ENCODE measurements around the gene SLC29A1. TPM values are rescaled to one million over a fixed set of nuclear protein-coding genes. Genes with fewer than 3 reads are reported as not detected.

The SLC29A1 gene
- polyA plus RNA-seq, 4 donors, result 32.6 to 38.7 (median 37.0) TPM

- DNase-seq (ENCODE audit: low read depth in 4 of 4, low spot score in 3 of 4), result no peak
These were observed 11.0 kb downstream of the SLC29A1 start for GRCh38 chr6:44234101-44235025.

GRCh38 chr6:44235269-44235668 is 11.9 kb downstream of the SLC29A1 start:
- no peak for DNase-seq (ENCODE audit: low read depth in 4 of 4, low spot score in 3 of 4)

DNA sequence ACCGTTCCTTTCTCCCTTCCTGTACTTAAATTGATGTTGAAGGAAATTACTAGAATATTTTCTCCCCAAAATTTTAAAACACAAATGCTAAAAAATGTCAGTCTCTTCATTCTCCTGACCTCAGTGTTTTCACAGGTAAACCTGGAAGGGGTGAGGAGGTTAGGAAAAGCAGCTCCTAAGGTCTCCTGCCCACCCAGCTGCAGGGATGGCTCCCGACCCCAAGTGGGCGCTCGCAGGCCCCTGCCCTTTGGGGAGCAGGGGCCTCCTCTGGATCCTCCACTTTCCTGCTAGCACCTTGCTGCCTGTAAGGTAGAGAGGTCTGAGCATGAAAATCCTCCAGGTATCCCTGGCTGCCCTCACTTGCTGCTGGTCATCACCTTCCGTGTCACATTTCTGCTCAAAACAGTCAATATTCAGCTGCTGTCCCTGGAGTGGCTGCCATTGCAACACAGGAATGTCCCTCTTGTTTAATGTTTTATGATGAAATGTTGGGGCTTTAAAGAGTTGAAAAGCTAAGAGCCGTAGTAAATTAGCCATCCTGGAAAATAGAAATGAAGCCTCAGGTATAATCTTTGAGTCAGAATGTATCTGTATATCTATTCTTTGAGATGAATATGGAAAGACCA is 12.6 kb downstream of the SLC29A1 start:
- DNase-seq (ENCODE audit: low read depth in 4 of 4, low spot score in 3 of 4), result no peak

DNA sequence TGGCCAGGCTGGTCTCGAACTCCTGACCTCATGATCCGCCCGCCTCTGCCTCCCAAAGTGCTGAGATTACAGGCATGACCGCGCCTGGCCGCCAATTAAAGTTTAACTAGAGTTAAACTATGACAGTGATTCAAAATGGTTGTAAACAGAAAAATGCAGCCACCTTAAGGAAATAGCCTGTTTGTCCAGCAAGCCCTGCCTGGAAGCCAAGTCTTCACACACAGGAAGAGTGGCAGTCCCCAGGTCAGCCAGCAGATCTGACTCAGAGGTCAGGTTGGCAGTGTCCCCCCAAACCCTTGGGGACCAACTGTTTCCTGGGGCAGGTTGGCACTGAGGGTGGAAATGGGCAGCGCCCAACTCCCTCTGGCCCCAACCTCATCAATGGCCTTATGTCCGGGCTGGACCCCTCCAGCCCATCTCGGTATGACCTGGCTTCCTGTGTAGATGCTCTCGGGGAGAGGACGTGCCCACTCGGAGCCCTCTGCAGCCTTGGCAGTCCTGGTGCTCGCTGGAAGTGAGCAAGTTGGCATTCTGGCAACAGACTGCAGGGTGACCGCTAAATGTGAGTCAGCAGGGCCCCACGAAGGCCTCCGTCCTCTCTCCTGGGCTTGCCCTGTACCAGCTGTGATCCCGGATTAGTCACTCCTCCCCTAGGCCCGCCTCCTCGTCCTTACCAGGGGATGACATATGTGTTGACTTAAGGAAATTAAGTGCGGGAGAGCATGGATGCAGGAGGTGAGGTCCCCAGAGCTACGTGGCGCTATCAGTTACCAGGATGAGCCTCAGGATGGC is 13.8 kb downstream of the SLC29A1 start:
- peak in 1 of 4 donors; percentile 72 for DNase-seq (ENCODE audit: low read depth in 4 of 4, low spot score in 3 of 4)

DNA sequence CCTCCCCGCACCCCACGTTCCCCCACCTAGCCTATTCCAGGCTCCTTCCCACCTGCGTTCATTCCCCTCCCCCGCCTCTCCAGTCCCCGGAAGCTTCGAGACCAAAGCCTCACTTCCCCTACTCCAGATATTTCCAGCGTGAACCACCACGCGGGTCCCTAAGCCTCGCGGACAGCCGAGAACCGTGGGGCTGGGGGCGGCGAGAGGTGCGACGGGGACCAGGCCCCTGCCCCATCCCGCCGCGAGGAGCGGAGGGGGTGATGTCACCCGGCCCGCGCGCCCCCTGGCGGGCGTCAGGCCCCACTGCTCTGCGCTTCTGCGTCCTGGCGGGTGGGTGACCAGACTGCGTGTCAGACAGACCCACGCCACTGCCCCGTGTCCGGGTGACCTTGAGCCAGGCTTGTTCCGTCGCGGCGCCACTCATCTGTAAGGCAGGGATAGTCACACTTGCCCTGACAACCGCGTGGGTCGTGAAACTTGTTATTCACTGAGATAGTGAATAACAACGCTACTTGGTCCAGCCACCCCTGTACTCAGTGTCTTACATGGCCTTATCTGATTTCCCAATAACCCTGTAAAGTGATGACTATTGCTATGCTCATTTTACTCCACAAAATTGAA is 14.5 kb downstream of the SLC29A1 start:
- peak in 1 of 4 donors; percentile 61 for DNase-seq (ENCODE audit: low read depth in 4 of 4, low spot score in 3 of 4)

DNA sequence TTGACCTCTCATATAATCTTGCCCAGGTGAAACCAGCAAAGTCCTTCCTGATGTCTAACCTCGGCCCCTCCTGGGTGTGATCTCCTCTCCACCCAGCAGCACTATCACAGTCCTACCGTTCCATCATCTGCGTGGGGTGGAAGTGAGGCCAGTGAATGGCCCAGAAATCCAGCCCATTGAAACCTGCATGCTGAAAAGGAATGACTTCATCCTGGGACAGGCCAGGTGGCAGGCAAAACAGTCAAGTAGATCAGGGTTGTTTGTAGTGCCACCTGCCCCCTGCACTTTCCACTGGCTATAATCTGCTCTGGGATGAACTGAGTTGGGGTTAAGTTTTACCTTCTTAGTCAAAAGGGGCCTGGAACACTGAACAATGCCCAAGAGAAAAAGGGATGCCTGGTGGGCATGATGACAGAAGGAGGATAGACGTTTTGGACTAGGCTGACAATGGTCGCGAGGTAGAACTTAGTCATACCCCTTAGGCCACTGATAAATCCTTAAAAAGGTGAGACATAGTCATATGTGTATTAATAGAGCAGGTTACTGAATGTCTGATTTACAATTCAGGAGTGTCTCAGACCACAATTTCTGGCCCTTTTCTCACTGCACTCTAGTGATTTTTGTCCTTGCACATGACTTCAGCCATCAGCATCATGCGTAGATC is 15.4 kb downstream of the SLC29A1 start:
- DNase-seq (ENCODE audit: low read depth in 4 of 4, low spot score in 3 of 4), result no peak

DNA sequence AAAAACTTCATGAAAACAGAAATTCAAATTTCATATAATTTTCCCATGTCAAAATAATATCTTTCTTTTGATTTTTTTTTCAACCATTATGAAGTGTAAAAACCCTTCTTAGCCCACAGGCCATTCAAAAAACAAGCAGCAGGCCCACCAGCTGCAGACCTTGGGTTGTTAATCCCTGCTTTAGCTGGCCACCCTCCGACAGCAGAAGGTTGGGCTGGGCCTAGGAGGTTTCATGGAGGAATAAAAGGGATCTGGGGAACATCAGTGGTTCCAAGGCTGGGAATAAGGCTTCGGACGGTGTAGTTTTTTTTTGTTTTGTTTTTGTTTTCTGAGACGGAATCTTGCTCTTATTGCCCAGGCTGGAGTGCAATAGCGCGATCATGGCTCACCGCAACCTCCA is 19.9 kb downstream of the SLC29A1 start:
- no peak for DNase-seq (ENCODE audit: low read depth in 4 of 4, low spot score in 3 of 4)

GRCh38 chr6:44245391-44245911 is 22.1 kb downstream of the SLC29A1 start:
- DNase-seq (ENCODE audit: low read depth in 4 of 4, low spot score in 3 of 4), result no peak

- DNase-seq (ENCODE audit: low read depth in 4 of 4, low spot score in 3 of 4), result peak in 1 of 4 donors; percentile 87
These were observed 22.7 kb downstream of the SLC29A1 start for GRCh38 chr6:44245912-44246662.

DNA sequence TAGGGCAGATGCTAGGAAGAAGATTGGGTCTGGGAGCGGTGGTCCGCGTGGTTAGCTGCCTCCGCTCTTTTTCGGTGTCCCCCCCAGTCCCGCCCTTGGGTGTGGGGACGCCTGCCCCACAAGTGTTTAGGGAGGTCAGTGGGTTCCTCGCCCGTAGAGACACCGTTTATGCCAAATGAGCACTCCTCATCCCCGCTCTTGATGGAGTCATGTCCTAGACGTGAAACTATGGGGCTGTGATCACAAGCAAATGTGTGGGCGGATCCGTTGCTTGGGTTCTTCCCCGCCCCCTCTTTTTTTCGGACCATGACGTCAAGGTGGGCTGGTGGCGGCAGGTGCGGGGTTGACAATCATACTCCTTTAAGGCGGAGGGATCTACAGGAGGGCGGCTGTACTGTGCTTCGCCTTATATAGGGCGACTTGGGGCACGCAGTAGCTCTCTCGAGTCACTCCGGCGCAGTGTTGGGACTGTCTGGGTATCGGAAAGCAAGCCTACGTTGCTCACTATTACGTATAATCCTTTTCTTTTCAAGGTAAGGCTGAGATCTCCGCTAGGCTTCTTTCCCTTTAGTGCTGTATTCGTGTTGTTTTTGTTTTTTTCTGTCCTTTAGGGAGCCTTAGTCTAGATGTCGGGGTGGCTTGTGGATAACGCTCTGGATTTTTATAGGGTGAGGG is 23.4 kb downstream of the SLC29A1 start, which contains the start of gene HSP90AB1:
Gene HSP90AB1, plus strand, starts transcription at position 439 of the 675 bp plus-strand sequence. CDS start 1,529 bp downstream, outside the sequence.
- DNase-seq (ENCODE audit: low read depth in 4 of 4, low spot score in 3 of 4), result peak; percentile 87 to 95 (median 92)

- DNase-seq (ENCODE audit: low read depth in 4 of 4, low spot score in 3 of 4), result no peak
These were observed 24.2 kb downstream of the SLC29A1 start for GRCh38 chr6:44247338-44248302.

- no peak for DNase-seq (ENCODE audit: low read depth in 4 of 4, low spot score in 3 of 4)
These were observed 25.2 kb downstream of the SLC29A1 start for GRCh38 chr6:44248579-44248978.

- DNase-seq (ENCODE audit: low read depth in 4 of 4, low spot score in 3 of 4), result no peak
These were observed 25.8 kb downstream of the SLC29A1 start for GRCh38 chr6:44249082-44249748.

DNA sequence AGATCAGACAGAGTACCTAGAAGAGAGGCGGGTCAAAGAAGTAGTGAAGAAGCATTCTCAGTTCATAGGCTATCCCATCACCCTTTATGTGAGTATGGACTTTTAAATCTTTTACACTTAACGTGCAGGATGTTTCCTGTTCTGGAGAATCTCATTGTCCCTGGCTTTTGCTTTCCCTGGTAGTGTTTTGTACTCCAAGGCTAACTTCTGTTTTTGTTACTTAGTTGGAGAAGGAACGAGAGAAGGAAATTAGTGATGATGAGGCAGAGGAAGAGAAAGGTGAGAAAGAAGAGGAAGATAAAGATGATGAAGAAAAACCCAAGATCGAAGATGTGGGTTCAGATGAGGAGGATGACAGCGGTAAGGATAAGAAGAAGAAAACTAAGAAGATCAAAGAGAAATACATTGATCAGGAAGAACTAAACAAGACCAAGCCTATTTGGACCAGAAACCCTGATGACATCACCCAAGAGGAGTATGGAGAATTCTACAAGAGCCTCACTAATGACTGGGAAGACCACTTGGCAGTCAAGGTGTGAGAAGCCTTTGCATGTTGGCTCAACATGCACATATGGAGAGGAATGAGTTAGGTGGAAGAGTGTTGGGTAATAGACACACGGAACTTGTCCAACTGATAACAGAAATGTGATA is 26.8 kb downstream of the SLC29A1 start:
- no peak for DNase-seq (ENCODE audit: low read depth in 4 of 4, low spot score in 3 of 4)

DNA sequence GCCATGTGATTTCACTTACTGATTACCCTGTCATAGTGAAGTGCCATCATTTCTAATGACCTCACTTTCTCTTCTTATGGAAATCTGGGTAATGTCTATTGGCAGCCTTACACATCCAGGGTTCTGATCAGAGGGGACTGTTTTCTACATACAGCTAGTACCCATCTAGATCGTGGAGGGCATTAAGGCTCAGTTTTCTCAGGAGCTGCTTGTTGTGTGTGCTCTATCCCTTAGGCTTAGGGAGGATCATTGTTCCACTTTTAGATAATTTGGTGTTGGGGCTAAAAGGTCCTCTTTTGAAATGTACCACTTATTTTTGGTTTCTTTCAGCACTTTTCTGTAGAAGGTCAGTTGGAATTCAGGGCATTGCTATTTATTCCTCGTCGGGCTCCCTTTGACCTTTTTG is 27.3 kb downstream of the SLC29A1 start:
- no peak for DNase-seq (ENCODE audit: low read depth in 4 of 4, low spot score in 3 of 4)
